HepG2 (cell line): ENCODE results near the gene LMAN2. TPM values are rescaled to one million over a fixed set of nuclear protein-coding genes. Genes with fewer than 3 reads are reported as not detected.
A peak's percentile ranks its signal among the peaks of the same experiment; 100 is the strongest.

ENCODE experiments used
- AGO2 ChIP-seq: fragments of 200-400 bp; formaldehyde crosslinking; optimal IDR thresholded peaks from 2 replicates; pipeline ENCODE3; 2017; ENCODE audit warnings: mild to moderate bottlenecking, low read depth, low read length, moderate library complexity
- ATF2 ChIP-seq: sonication (generic); formaldehyde crosslinking; IDR thresholded peaks from 2 replicates; pipeline ENCODE4 v1.4.0; 2020; ENCODE audit warnings: missing genetic modification reagents
- CAMTA2 ChIP-seq: sonication (generic); formaldehyde crosslinking; IDR thresholded peaks from 2 replicates; pipeline ENCODE4 v1.4.0; 2020; ENCODE audit warnings: mild to moderate bottlenecking, missing genetic modification reagents, borderline replicate concordance
- ETV6 ChIP-seq: sonication (generic); formaldehyde crosslinking; conservative IDR thresholded peaks from 2 replicates; pipeline ENCODE4 v1.4.0; 2020; ENCODE audit warnings: missing genetic modification reagents
- HES4 ChIP-seq: sonication (generic); formaldehyde crosslinking; IDR thresholded peaks from 2 replicates; pipeline ENCODE4 v1.9.0; 2021; ENCODE audit warnings: mild to moderate bottlenecking, missing genetic modification reagents, borderline replicate concordance
- HIVEP1 ChIP-seq: sonication (generic); formaldehyde crosslinking; IDR thresholded peaks from 2 replicates; pipeline ENCODE4 v1.4.0; 2020; ENCODE audit warnings: mild to moderate bottlenecking, missing genetic modification reagents
- HMGA1 ChIP-seq: sonication (generic); formaldehyde crosslinking; conservative IDR thresholded peaks from 2 replicates; pipeline ENCODE4 v1.4.0; 2020; ENCODE audit warnings: missing genetic modification reagents
- HOXD1 ChIP-seq: sonication (generic); formaldehyde crosslinking; IDR thresholded peaks from 2 replicates; pipeline ENCODE4 v1.5.0; 2020; ENCODE audit warnings: missing genetic modification reagents
- KDM2A ChIP-seq: sonication (generic); formaldehyde crosslinking; IDR thresholded peaks from 2 replicates; pipeline ENCODE4 v1.4.0; 2020; ENCODE audit warnings: low read depth, missing genetic modification reagents, borderline replicate concordance
- MIER3 ChIP-seq: IDR thresholded peaks from 2 replicates; pipeline ENCODE4 v1.6.1; 2016; ENCODE audit warnings: missing compliant biosample characterization, borderline replicate concordance
- MTA3 ChIP-seq: sonication (generic); formaldehyde crosslinking; IDR thresholded peaks from 2 replicates; pipeline ENCODE4 v1.4.0; 2020; ENCODE audit warnings: missing genetic modification reagents
- MXI1 ChIP-seq: IDR thresholded peaks from 3 replicates; pipeline ENCODE4 v1.6.1; 2012; ENCODE audit warnings: low read depth, low read length, inconsistent platforms, borderline replicate concordance
- NCOR1 ChIP-seq: fragments of 200-600 bp; sonication (generic); IDR thresholded peaks from 2 replicates; pipeline ENCODE4 v1.7.0; 2017; ENCODE audit warnings: antibody characterized with exemption, low read length, borderline replicate concordance
- PATZ1 ChIP-seq: sonication (generic); formaldehyde crosslinking; IDR thresholded peaks from 2 replicates; pipeline ENCODE4 v1.4.0; 2020; ENCODE audit warnings: missing genetic modification reagents
- PCBP2 ChIP-seq: fragments of 200-400 bp; formaldehyde crosslinking; optimal IDR thresholded peaks from 2 replicates; pipeline ENCODE3; 2018; ENCODE audit warnings: low read length, low read depth; ENCODE audit not compliant: poor library complexity, severe bottlenecking
- RFX1 ChIP-seq: fragments of 450-650 bp; IDR thresholded peaks from 2 replicates; pipeline ENCODE4 v1.6.1; 2017
- SAP130 ChIP-seq: IDR thresholded peaks from 2 replicates; pipeline ENCODE4 v1.6.1; 2016; ENCODE audit warnings: low read depth
- SMC3 ChIP-seq: IDR thresholded peaks from 2 replicates; pipeline ENCODE4 v1.6.1; 2011; ENCODE audit warnings: low read length, improper control_type of control experiment
- SRSF4 ChIP-seq: fragments of 200-400 bp; formaldehyde crosslinking; IDR thresholded peaks from one replicate; pipeline ENCODE4 v1.6.1; 2018; ENCODE audit warnings: mild to moderate bottlenecking, low read depth, low read length, moderate library complexity; ENCODE audit not compliant: poor library complexity, severe bottlenecking
- TOE1 ChIP-seq: sonication (generic); formaldehyde crosslinking; IDR thresholded peaks from 2 replicates; pipeline ENCODE4 v1.4.0; 2020; ENCODE audit warnings: mild to moderate bottlenecking, missing genetic modification reagents
- ZNF24 ChIP-seq: fragments of 450-650 bp; IDR thresholded peaks from 2 replicates; pipeline ENCODE4 v1.6.1; 2017; ENCODE audit warnings: antibody characterized with exemption, mild to moderate bottlenecking
- ZNF280D ChIP-seq: sonication (generic); formaldehyde crosslinking; IDR thresholded peaks from 2 replicates; pipeline ENCODE4 v1.5.1; 2020; ENCODE audit warnings: mild to moderate bottlenecking, missing genetic modification reagents
- ZNF367 ChIP-seq: sonication (generic); formaldehyde crosslinking; IDR thresholded peaks from 2 replicates; pipeline ENCODE4 v1.4.0; 2020; ENCODE audit warnings: missing genetic modification reagents, borderline replicate concordance
- ZNF468 ChIP-seq: sonication (generic); formaldehyde crosslinking; IDR thresholded peaks from 2 replicates; pipeline ENCODE4 v1.8.0; 2022; ENCODE audit warnings: mild to moderate bottlenecking, moderate library complexity, missing genetic modification reagents
- polyA plus RNA-seq, 8 experiments: library from polyadenylated mRNA; depleted of rRNA in 3 of 8; stranded (reverse) in 7 of 8; unstranded in 1 of 8; fragments of >200 nt; fragmentation: Illumina TruSeq in 4 of 8; extraction: Trizol in 4 of 8; gene quantifications; 2 replicates each; pipeline versions ENCODE4 v1.2.1 to v1.2.3, GENCODE V29; 2011 to 2016; ENCODE audit warnings: low read depth in 4 of 8, missing spikeins in 1 of 8, mixed read lengths in 1 of 8; ENCODE audit not compliant: insufficient read depth in 1 of 8
- total RNA-seq, 5 experiments: library from RNA; depleted of rRNA; stranded (reverse); fragments of >200 nt; fragmentation: Illumina TruSeq; extraction: Trizol; gene quantifications; 2 replicates each; pipeline ENCODE4 v1.2.3, GENCODE V29; 2016; ENCODE audit warnings: low read depth in 1 of 5

The LMAN2 gene
- total and polyA plus RNA-seq, 2 of the 13 experiments (the other 11 are each of a cell fraction or from before 2014, with no cell fraction given) = 191 to 197 TPM

- TF ChIP-seq ATF2 (CRISPR knock-in tag) = 0 out of 2 replicates have a peak, but pooled peaks have one; percentile 17
- no peak for TF ChIP-seq SMC3
- no peak for TF ChIP-seq KDM2A (CRISPR knock-in tag)
- TF ChIP-seq MIER3 (CRISPR knock-in tag) = no peak
- TF ChIP-seq SRSF4 = no peak
- no peak for TF ChIP-seq ZNF24
- peak; percentile 75 for TF ChIP-seq AGO2
- TF ChIP-seq ZNF280D (CRISPR knock-in tag) = no peak
- 0 out of 2 replicates have a peak, but pooled peaks have one; percentile 20 for TF ChIP-seq HES4 (CRISPR knock-in tag)
- TF ChIP-seq PCBP2 = no peak
- no peak for TF ChIP-seq ZNF367 (CRISPR knock-in tag)
- no peak for TF ChIP-seq MTA3
- TF ChIP-seq SAP130 (CRISPR knock-in tag) = peak; percentile 24; the same call in 1 of the 2 replicates
- TF ChIP-seq ZNF468 (CRISPR knock-in tag) = no peak
- no peak for TF ChIP-seq MXI1
- no peak for TF ChIP-seq ETV6 (CRISPR knock-in tag)
- TF ChIP-seq HIVEP1 (CRISPR knock-in tag) = no peak
- no peak for TF ChIP-seq HMGA1
- no peak for TF ChIP-seq PATZ1 (CRISPR knock-in tag)
- TF ChIP-seq CAMTA2 (CRISPR knock-in tag) = no peak
- TF ChIP-seq NCOR1 = no peak
- TF ChIP-seq TOE1 = 0 out of 2 replicates have a peak, but pooled peaks have one; percentile 12
- no peak for TF ChIP-seq HOXD1 (CRISPR knock-in tag)
- TF ChIP-seq RFX1 = no peak
These were observed 26.6 kb upstream of the LMAN2 start (continued) for GRCh38 chr5:177377851-177378776.
